ENCODE data around the gene DGKE.

The DGKE gene

GRCh38 chr17:56833809-56834379 is at the start of gene DGKE, which contains the start of gene C17orf67:
Gene DGKE, plus strand, starts transcription at chr17:56834151. Its CDS starts 645 bp downstream, at chr17:56834796.
Gene C17orf67, minus strand, starts transcription at chr17:56833920. Its CDS starts 18,110 bp downstream, at chr17:56815810.
- DNase-seq = peak; percentile 97 to 99

- DNase-seq = no peak
These were observed 48.5 kb upstream of the DGKE start for GRCh38 chr17:56785405-56785804.

DNA sequence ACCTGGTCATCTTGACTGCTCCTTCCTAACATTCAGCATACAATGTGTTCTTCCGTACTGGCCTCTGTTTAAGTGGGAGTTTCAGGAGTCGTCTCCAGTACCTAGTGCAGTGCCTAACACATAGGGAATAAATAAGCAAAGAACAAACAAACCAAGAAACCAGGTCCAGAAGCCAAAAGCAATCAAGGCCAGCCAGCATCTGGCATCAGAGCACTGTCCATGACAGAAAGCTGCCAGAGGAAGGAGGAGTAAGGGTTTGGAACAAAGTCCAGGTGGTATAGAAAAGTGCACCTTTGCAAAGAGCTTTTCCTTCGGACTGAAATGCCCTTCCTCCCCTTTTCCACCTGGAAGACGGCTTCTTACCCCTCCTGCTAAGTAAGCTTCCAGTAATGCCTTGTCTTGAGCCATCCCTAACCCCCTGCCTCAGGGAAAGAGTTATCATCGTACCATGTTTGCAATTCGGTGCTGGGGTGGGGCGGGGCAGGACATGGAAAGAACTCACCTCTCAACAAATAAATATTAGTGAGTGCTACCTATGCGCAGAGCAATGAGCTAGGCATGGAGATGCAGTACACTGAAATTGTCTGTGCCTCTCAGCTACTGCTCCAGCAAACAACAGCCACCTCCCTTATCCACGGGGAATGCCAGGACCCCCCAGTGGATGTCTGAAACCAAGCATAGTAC is 47.8 kb upstream of the DGKE start:
- no peak for DNase-seq

DNA sequence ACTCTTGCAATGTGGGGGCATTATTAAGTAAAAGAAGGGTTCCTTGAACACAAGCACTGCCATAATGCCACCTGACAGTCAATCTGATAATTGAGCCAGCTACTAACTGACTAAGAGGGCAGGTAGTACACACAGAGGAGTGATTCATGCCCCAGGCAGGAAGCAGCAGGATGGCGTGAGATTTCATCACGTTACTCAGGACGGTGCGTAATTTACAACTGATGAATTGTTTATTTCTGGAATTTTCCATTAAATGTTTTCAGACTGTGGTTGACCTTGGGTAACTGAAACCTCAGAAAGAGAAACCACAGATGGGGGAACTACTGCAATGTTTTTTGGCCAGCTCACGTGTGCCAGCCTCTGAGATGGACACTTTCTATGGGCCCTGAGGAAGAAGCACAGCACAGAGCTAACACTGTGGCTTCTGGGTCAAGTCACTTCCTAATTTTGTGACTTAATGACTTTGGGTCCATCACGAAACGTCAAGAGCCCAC is 46.9 kb upstream of the DGKE start:
- peak; percentile 20 to 72 for DNase-seq

- DNase-seq = no peak
These were observed 41.7 kb upstream of the DGKE start for GRCh38 chr17:56792267-56792666.

DNA sequence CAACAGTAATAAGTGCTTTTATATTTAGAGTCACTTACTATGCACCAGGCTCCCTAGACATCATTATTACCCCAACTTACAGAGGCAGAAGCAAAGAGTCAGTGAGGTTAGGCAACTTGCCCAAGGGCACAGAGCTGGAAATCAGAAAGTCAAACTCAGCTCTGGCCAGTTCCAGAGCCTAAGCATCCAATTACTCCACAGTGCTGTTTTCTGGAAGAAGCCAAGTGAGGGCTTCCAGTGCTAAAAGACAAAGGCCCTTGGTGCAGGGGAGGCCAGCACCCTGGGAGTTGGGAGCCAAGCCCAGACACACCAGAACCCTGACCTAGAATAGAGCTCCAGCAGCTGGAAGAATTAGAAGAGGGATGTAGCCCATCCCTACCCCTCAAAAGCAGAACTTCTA is 40.4 kb upstream of the DGKE start:
- no peak for DNase-seq

GRCh38 chr17:56793957-56794356 is 40.0 kb upstream of the DGKE start:
- DNase-seq = peak in 1 of 2 donors; percentile 17

DNA sequence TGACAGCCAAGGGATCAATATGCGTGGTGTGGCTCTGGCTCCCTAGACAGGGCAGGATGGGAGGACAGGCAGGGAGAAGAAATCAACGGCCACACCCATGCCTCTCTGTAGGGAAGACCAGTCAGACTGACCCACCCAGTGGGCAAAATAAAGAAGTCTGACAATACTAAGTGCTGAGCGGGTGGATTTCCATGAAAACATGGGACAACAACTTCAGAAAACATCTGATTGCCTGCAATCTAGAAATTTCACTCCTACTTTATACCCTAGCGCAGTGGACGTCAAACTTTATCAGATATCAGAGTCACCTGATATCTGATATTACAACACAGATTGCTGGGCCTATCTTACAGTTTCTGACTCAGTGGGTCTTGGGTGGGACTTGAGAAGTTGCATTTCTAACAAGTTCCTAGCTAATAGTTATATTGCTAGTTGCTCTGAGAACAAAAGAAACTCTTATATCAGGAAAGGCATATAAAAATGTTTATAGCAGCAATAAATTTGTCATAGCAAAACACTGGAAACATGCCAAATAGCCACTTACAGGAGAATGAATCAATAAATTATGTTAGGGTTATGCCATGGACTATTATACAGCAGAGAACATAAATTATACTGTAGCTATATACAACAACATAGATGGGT is 38.6 kb upstream of the DGKE start:
- no peak for DNase-seq

- no peak for DNase-seq
These were observed 37.4 kb upstream of the DGKE start for GRCh38 chr17:56796536-56796935.

DNA sequence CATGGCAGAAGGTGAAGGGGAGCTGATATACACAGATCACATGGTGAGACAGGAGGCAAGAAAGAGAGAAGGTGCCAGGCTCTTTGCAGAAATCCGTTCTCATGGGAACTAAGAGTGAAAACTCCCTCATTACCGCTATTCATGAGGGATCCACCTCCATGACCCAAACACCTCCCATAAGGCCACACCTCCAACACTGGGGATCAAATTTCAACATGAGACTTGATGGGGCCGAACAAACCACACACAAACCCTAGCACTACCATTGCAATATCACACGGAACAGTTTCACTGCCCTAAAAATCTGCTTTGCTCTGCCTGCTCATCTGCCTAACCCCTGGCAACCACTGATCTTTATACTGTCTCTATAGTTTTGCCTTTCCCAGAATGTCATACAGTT is 35.0 kb upstream of the DGKE start:
- no peak for DNase-seq

DNA sequence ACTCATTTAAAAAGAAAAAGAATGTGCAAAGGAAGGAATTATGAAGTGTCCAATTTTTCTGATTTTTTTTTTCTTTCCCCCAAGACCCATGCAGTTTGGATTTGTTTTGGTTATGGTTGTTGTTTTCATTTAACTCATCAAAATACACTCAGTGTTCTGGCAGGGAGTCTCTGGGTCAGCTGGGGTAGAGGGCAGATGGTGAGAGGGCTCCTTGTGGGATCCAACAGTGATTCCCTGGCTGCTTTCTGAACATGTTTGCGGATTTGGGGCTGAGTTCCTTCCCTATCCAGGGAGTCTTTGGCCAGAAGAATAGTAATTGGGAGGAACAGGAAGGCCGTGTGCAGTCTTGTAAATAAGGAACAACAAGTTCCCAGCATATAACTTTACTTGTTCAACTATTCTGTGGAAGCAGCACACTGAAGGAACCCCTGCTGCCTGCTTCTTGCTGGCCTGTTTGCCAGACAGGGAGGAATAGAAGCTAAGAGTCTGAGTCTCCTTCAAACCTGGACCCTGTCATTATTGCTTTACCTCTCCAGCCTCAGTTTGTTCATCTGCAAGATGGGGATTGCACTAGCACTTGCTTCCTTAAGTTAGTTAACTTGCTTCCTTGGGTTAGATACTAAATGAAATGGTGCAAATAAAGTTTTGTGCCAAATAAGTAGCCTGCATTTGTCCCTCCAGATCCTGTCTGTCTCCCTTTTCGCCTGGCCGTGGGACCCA is 32.3 kb upstream of the DGKE start:
- no peak for DNase-seq

DNA sequence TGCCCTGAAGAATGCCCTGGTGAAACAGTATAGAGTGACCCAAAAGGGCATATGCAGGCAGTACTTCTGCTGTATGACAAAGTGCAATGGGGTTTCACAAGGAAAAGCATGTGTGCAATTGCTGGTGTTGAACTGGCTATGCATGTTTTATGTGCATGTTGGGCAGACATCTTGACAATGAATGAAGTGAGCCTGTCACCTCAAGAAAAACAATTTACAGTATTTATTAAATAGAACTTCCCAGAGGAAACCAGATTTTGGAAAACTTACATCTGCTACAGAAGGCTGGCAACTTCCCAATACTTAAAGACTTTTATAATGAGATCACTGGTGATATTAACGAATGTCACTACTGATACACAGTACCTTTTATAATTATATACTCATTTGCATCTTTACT is 30.9 kb upstream of the DGKE start:
- DNase-seq = no peak

GRCh38 chr17:56804454-56804853 is 29.5 kb upstream of the DGKE start:
- no peak for DNase-seq

- no peak for DNase-seq
These were observed 27.0 kb upstream of the DGKE start for GRCh38 chr17:56806949-56807348.

DNA sequence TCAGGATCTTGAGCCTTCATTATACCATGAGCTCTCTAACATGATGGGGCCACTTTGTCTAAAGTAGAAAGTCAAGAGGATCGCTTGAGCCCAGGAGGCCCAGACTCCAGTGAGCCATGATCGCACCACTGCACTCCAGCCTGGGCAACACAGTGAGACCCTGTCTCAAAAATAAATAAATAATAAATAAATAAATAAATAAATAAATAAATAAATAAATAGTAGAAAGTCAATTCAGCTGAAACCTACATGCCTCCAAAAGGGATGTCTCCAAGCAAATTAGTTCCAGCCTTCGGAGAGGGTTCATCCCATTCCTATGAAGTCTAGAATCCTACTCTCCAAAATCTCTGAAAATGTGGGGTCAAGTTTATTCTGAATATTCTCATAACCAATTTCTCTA is 26.2 kb upstream of the DGKE start:
- no peak for DNase-seq

GRCh38 chr17:56808503-56808902 is 25.4 kb upstream of the DGKE start:
- DNase-seq = no peak

- no peak for DNase-seq
These were observed 24.7 kb upstream of the DGKE start for GRCh38 chr17:56809106-56809819.

- no peak for DNase-seq
These were observed 24.2 kb upstream of the DGKE start for GRCh38 chr17:56809820-56810179.

DNA sequence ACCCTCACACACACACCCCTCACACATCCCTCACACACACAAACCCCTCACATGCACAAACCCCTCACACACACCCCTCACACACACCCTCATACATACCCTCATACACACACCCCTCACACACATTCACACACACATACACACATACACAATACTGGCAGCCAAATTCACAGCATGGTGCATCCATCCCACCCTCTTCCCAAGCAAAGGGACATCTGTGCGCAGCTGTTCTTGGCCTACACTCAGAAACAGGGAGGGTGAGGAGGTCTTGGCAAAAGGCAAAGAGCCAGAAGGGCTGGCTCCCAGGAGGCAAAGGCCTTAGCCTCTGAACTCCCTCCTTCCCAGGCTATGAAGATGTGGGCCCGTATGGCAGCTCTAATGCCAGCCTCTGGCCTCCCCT is 23.6 kb upstream of the DGKE start:
- no peak for DNase-seq

DNA sequence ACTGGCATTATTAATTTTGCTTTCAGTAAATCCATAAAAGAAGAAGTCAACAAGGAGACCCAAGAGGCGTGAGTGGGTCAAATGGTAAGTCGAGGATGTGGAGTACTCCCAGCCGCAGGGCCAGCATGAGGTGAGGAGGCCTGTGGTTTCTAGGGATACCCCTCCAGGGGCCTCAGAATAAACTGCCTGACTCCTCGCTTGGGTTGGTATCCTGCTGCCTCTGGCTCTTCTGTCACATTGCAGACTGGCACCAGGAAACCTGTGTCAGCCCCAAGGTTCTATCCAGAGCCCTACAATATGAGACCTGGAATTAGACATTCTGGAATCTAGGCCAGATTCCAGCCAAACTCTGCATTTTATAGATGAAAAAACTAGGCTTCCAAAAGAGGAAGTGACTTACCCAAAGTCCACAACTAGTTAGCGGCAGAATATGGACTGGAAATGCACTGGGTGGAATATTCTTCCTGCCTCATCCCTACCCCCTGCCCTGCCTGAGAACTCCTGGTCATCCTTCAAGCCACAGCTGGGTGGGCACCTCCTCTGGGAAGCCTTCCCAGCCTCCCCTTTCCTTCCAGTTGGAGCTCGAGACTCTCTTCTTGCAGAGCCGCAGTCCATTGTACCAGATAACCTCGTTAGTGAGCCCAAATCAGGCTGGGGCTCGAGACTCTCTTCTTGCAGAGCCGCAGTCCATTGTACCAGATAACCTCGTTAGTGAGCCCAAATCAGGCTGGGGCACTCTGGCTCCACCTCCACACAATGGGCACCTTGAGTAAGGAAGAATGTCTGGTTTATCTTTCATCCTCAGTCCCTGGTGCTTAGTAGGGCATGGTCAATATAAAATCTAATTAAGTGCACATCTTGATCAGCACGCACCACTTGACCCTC is 22.8 kb upstream of the DGKE start:
- DNase-seq = no peak

- no peak for DNase-seq
These were observed 21.0 kb upstream of the DGKE start for GRCh38 chr17:56812901-56813388.

GRCh38 chr17:56815711-56816110 is 18.2 kb upstream of the DGKE start:
- DNase-seq = no peak

All from CD4-positive, alpha-beta T cell treated with Interleukin-1 beta for 1 hour (primary cell).